ENCODE measurements around the gene LIME1.

The LIME1 gene

GRCh38 chr20:63748934-63749270 is 12.4 kb downstream of the LIME1 start:
- H2AFZ ChIP-seq = no peak overlapping the region
- H3K9me3 ChIP-seq (ENCODE audit: control insufficient read depth, low read length) = no peaks in the 10 kb centered on the region
- H3K79me2 ChIP-seq = peaks cover 1% of the 10 kb centered on the region
- H3K9ac ChIP-seq = no peak overlapping the region
- no peaks in the 10 kb centered on the region for H3K4me1 ChIP-seq
- TF ChIP-seq, protein P1, sequence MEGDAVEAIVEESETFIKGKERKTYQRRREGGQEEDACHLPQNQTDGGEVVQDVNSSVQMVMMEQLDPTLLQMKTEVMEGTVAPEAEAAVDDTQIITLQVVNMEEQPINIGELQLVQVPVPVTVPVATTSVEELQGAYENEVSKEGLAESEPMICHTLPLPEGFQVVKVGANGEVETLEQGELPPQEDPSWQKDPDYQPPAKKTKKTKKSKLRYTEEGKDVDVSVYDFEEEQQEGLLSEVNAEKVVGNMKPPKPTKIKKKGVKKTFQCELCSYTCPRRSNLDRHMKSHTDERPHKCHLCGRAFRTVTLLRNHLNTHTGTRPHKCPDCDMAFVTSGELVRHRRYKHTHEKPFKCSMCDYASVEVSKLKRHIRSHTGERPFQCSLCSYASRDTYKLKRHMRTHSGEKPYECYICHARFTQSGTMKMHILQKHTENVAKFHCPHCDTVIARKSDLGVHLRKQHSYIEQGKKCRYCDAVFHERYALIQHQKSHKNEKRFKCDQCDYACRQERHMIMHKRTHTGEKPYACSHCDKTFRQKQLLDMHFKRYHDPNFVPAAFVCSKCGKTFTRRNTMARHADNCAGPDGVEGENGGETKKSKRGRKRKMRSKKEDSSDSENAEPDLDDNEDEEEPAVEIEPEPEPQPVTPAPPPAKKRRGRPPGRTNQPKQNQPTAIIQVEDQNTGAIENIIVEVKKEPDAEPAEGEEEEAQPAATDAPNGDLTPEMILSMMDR (IDR thresholded peaks at IDR 0.05) = no peak
- H3K4me2 ChIP-seq (ENCODE audit: low read length) = no peak overlapping the region
- no peak overlapping the region for H3K27ac ChIP-seq
- no peaks in the 10 kb centered on the region for H3K36me3 ChIP-seq (ENCODE audit: control insufficient read depth, insufficient read depth, low read length)
- no peaks in the 10 kb centered on the region for H3K27me3 ChIP-seq (ENCODE audit: control insufficient read depth, insufficient read depth, low read length)
- no peak overlapping the region for H3K4me3 ChIP-seq (ENCODE audit: low read depth, low read length)

DNA sequence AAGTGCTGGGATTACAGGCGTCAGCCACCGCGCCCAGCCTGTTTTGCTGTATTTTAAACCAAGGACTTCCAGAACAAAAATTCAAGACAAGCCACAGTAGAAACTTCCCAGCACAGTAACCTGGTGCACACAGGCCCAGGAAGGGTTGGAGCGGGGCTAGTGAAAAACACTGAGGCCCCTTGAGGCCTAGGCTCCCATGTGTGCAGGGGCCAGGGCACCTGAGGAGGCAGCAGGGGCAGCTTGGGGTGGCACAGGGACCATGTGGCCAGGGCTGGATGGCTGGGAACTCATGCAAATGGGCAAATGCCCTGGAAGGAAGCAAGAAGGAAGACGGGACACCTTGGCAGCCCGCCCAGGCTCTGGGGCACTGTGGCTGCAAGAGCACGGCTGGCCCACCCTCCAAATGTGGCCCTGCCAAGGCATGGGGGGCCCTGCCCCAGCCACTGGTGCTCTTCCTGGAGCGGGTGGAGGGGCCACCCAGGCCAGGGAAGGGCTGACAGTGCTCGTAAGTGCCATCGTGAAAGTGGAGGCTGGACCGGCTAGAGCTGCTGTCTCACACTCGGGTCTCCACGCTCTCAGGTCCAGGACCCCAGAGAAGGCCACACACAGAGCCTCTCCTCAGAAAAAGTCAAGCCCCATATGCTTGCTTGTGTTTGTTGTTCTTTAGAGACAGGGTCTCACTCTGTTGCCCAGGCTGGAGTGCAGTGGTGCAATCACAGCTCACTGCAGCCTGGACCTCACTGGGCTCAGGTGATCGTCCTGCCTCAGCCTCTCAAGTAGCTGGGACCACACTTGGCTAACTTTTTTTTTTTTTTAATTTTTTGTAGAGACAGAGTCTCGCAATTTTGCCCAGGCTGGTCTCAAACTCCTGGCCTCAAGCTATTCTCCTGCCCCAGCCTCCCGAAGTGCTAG is 13.4 kb downstream of the LIME1 start:
- Histone ChIP-seq H3K4me1 (no peaks in the 10 kb centered on the region), H3K36me3 (ENCODE audit: control insufficient read depth, insufficient read depth, low read length) (no peaks in the 10 kb centered on the region)
- TF ChIP-seq, protein P1 (IDR thresholded peaks at IDR 0.05) = no peak

DNA sequence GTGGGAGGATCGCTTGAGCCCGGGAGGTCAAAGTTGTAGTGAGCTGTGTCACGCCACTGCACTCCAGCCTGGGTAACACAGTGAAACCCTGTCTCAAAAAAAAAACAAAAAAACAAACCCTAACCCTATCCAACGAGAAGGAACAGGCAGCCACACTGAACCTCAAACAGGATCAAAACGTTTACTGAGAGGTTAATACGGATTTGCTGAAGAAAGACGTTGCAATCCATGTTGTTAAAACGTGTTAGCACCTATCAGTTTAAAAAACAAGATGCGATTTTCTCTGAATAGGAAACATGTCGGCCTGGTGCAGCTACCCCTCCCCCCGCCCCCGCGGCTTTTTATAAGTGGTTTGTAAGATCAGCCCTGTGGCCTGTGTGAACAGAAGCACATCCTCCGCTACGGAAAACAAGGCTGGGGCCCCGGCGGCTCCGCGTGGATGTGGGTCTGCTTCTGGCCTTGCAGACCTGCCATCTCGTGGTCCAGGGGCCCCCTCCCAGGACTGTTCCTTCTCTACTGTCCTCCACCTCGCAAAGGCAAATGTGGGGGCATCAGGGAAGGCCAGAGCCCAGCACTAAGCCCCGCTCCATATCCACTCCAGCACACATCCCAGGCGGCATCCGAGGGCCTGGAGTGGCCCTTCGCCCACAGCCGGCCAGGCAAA is 14.5 kb downstream of the LIME1 start:
- H3K4me1 ChIP-seq = no peaks in the 10 kb centered on the region
- H3K27ac ChIP-seq = no peak overlapping the region
- no peak overlapping the region for H3K4me3 ChIP-seq (ENCODE audit: low read depth, low read length)
- H3K79me2 ChIP-seq = peaks cover 3% of the 10 kb centered on the region
- H3K4me2 ChIP-seq (ENCODE audit: low read length) = no peak overlapping the region
- H2AFZ ChIP-seq = no peak overlapping the region
- no peak overlapping the region for H3K9ac ChIP-seq
- no peaks in the 10 kb centered on the region for H3K27me3 ChIP-seq (ENCODE audit: control insufficient read depth, insufficient read depth, low read length)
- no peaks in the 10 kb centered on the region for H3K9me3 ChIP-seq (ENCODE audit: control insufficient read depth, low read length)
- H3K36me3 ChIP-seq (ENCODE audit: control insufficient read depth, insufficient read depth, low read length) = no peaks in the 10 kb centered on the region
- TF ChIP-seq, protein P1 (IDR thresholded peaks at IDR 0.05) = no peak

More for the DNA sequence above, 13.4 kb downstream of the LIME1 start:
- H3K4me2 ChIP-seq (ENCODE audit: low read length) = no peak overlapping the region
- no peak overlapping the region for H3K27ac ChIP-seq
- no peak overlapping the region for H3K4me3 ChIP-seq (ENCODE audit: low read depth, low read length)
- no peak overlapping the region for H3K9ac ChIP-seq
- H3K27me3 ChIP-seq (ENCODE audit: control insufficient read depth, insufficient read depth, low read length) = no peaks in the 10 kb centered on the region
- no peaks in the 10 kb centered on the region for H3K9me3 ChIP-seq (ENCODE audit: control insufficient read depth, low read length)
- H3K79me2 ChIP-seq = peaks cover 3% of the 10 kb centered on the region
- H2AFZ ChIP-seq = no peak overlapping the region

DNA sequence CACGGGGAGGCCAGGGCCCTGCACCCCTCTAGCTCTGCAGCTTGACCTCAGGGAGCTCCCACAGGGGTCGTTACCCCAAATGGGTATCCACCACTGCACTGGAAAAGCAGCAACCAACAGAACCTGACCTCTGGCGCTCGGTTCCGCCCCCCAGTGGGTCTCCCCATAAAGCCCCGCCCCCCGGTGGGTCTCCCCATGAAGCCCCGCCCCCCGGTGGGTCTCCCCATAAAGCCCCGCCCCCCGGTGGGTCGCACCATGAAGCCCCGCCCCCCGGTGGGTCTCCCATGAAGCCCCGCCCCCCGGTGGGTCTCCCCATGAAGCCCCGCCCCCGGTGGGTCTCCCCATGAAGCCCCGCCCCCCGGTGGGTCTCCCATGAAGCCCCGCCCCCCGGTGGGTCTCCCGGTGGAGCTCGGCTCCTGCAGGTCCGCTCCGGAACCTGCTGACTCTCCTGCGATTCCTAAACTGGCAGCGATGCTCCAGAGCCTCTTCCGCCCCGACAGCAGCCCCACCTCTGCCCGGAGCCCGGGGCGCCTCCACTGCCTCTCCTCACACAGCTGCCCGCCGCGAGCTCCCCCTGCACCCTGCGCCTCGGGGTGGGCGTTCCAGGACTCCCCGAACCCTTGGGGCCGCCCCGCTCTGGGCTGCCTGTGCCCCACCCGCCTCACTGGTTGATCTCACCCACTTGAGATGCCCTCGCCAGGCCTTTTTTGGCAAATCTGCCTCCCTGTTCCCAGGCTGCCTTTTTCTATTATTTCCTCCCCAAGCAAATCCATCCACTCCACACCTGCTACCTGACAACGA is 15.2 kb downstream of the LIME1 start:
- Histone ChIP-seq H3K4me2 (ENCODE audit: low read length) (no peak overlapping the region), H3K4me3 (ENCODE audit: low read depth, low read length) (no peak overlapping the region), H3K9ac (no peak overlapping the region), H3K79me2 (peaks cover 3% of the 10 kb centered on the region), H3K27ac (no peak overlapping the region), H3K4me1 (no peaks in the 10 kb centered on the region), H3K36me3 (ENCODE audit: control insufficient read depth, insufficient read depth, low read length) (no peaks in the 10 kb centered on the region), H3K9me3 (ENCODE audit: control insufficient read depth, low read length) (no peaks in the 10 kb centered on the region), H2AFZ (no peak overlapping the region), H3K27me3 (ENCODE audit: control insufficient read depth, insufficient read depth, low read length) (no peaks in the 10 kb centered on the region)
- TF ChIP-seq, protein P1 (IDR thresholded peaks at IDR 0.05) = no peak

Measured in parathyroid adenoma (tissue), 2 donors.